LHCN-M2 (cell line): ENCODE data around the gene PHF21A. TPM values are rescaled to one million over a fixed set of nuclear protein-coding genes. Genes with fewer than 3 reads are reported as not detected.
"Not testable (repeated sequence)": the region's sequence is repeated elsewhere in the genome, so short reads cannot be mapped to it uniquely, and the experiment has no call there.

ENCODE experiments used
- DNase-seq: peaks from one replicate; pipeline ENCODE4 v3.0.0-alpha.2; 2012; ENCODE audit warnings: low read depth
- total RNA-seq: library from RNA; depleted of rRNA; stranded (reverse); fragments of >200 nt; gene quantifications from 2 replicates; pipeline ENCODE4 v1.2.3, GENCODE V29; 2014

The PHF21A gene
- total RNA-seq, 1 experiment from 2014 or later = 10.7 TPM

DNA sequence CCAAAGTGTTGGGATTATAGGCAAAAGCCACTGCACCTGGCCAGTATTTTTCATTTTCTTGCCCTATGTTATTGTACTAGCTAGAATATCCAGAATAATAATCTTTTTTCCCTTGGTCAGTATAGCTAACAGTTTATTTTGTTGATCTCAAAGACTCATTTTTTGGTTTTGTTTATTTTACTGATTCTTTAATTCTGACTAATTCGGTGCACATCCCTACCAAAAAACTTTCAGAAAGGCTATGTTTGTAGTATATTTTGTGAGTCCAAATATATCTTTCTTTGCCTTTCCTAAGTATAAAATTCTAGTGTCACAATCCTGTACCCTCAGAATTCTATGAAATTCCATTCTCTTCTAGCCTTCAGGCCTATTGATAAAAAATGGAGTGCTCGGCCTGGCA is 84.3 kb downstream of the PHF21A start:
- no peak for DNase-seq

DNA sequence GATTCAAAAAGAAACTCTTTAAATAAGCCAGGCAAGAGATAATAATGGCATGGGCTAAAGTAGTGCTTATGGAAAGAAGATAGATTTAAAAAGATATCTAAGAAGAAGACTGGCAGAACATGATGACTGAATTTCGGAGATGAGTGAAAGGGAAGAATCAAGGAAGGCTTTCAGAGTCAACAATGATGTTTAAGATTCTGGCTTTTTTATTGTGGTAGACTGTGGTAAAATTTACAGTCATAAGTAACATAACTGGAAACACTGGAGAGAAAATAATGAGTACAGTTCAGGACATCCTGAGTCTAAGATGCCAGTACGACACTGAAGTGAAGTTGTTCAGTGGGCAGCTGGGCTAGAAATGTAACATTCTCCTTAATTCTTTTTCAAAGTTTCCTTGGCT is 85.2 kb downstream of the PHF21A start:
- DNase-seq = no peak

- no peak for DNase-seq
Observed at GRCh38 chr11:46034041-46034440, 87.2 kb downstream of the PHF21A start.

DNA sequence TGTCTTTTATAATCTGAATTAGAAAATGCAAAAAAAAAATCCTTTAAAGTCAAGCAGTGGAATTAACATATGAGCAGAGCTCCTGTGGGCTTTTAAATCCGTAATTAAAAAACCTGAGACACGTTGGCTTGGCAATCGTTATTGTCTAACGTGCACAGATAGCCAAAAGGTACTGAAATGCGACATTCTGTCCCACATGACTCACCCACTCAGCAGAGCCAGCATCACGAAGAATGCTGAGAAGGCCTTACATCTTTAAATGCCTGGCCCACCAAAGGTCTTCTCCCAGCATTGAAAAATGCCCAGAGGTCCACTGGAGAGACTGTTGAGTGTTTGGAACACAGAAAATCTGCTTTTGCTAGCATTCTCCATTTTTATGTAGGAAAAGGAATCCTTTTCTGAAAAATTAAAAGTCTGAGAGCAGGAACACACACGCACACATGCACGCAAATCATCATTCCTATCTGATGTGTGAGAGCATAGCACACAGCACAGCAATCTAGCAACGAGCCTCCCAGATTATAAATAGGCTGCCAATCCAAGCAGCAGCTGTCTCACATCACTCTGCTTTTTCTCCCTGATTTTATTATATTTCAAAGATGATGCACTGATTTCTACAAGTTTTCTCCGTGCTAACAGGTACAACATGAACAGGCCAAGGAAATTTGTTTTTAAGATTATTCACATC is 94.5 kb downstream of the PHF21A start:
- peak; percentile 81 for DNase-seq

DNA sequence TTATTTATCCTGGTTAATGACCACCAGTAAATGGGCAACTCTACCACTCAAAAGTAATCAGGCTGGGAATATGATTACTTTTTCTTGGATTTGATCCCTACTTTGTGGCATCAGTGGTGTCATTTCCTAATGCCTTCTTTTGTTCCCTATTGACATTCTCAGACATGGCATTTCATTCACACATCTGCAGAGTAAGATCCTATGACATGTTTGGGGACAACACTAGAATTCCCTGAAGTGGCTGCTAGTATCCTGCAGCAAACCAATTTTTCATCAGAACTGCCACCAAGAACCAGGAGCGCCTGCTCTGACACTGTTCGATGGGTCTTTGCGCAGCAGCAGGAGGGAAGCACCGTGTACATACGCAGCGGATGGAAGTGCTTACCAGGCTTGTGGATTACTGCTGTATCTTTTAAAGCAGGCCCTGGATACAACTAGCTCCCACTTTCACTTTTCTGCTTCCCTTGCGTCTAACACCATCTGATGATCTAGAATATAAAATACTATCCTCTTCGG is 101.1 kb downstream of the PHF21A start:
- DNase-seq = no peak

DNA sequence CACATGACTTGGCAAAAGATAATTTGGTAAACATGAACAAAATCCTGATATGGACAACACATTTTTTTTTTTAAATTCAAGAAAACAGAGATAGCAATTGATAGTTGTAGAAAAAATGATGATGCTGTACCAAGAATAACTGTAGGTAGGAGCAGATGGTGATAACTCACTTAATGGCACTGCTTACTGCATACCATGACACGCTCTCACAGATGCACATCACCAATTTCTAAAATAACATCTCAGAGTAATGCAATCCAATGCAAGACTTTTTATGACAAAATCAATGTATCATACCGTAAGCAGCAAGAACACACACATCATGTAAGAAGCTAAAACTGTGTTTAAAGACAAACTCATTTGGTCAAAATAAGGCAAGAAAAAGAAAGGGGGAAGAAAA is 102.6 kb downstream of the PHF21A start:
- DNase-seq = no peak

- no peak for DNase-seq
Observed at GRCh38 chr11:46017341-46017740, 103.9 kb downstream of the PHF21A start.

DNA sequence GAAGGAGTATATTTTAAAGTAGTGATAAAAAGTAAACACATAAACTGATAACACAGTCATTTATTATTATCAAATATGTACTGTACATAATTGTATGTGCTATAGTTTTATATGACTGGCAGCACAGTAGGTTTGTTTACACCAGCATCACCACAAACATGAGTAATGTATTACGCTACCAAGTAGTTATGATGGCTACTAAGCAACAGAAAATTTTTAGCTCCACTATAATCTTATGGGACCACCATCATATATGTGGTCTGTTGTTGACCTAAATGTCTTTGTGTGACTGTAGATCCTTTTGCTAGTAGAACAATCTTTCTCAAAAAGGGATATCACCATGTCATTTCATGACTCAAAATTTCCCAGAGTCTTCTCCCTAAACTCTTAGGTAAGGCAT is 105.3 kb downstream of the PHF21A start:
- DNase-seq = peak; percentile 12

- not testable (repeated sequence) for DNase-seq
Observed at GRCh38 chr11:46014168-46014567, 107.1 kb downstream of the PHF21A start.

- no peak for DNase-seq
Observed at GRCh38 chr11:46012185-46012584, 109.1 kb downstream of the PHF21A start.

- DNase-seq = no peak
Observed at GRCh38 chr11:46010100-46010499, 111.2 kb downstream of the PHF21A start.

DNA sequence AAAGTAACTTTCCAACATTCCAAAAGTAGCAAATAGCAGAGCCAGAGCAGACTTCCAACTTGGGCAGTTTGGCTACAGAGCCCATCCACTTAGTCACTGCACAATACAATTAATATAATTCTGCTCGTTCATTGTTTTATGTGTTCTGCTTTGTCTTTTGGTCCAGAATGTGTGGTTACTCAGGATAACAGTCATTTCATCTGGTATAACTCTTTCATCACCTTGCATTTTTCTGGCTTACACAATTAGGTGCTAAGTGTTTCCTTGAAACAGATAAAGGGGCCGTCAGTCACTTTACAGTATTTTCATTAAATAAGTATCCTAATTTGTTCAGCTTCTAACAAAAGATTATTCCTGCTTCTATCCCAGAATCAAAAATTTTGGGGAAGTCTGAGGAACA is 111.6 kb downstream of the PHF21A start:
- DNase-seq = no peak

DNA sequence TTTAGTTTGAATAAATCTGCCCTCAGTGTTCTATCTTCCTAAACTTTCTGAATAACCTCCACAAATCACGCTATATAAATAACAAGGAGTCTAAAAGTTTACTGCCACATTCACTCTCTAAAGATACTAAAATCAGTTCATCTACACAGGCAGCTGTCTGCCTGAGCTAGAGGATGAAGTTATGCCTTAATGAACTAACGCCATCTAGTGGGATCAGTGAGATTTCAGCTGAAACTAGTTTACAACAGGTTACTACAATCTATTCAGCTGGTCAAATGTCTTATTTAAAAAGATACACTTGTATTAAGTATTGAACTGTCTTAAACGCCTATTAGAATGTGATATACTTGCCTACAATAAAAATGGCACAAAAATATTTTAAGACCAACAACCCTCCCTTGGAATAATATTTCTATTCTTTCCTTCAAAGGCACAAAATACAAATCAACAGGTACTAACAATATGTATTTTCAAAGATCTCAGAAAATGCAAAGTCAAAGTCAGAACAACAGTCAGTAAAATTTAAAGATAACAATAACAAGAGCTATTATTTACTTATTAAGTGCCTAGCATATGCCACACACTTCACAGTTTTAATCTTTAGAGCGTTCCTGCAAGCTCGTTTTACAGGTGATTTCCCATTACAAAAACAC is 114.7 kb downstream of the PHF21A start:
- peak; percentile 71 for DNase-seq

DNA sequence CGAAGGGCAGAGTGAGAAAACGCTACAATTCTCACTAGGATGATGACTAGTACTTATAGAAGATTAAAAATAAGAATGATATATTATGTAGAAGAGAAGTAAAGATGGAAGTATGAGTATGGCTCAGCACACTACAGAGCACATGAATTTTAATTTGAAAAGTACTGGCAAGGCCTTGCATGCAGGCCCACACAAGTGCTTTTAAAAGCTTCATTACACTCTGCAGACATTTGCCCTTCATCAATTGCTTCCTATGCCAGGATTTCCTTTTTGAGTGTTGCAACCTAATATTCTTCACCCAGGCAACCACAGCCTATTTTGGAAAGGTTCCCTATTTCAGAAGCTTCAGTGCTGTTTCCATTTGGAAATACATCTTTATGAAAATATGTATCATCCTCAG is 117.7 kb downstream of the PHF21A start:
- DNase-seq = peak; percentile 54

DNA sequence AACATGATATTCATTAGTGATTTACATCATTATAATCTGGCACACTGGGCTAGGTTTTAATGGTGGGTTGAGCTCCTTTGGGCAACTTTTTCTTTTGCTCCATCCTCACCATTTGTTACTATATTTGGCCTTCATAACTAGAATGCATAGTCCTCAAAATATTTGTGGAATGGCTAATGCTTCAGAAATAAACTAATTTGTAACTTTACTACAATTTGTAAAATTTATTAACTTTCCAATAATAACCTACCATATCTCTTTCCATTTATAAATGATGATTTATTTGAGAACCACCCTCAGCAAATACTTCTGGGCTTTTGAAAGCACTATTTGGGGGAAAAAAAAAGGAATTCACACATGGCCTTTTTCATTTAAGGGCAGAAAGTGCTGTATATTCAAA is 119.1 kb downstream of the PHF21A start:
- no peak for DNase-seq

DNA sequence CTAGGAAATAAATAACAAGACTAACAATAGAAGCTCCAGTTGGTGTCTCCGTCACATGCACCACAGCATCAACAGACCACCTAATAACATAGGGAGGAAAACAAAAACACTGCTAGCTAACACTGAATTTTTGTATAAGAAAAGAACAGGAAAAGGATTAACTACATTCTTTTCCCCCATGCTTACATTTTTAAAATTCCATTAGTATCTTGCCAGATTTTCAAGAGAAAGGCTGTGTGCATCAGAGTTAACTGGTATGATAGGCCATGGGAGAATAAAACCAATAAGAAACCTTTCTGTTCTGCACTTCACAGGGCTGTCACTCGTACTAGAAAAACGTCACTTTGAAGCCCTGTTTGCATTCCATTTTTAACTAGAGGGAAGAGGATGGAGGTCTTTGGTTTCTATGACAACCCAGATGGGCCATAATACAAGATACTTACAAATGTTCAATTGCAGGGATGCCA is 119.8 kb downstream of the PHF21A start:
- peak; percentile 29 for DNase-seq

GRCh38 chr11:45997599-45997998 is 123.7 kb downstream of the PHF21A start:
- no peak for DNase-seq

- DNase-seq = no peak
Observed at GRCh38 chr11:45995342-45995734, 125.9 kb downstream of the PHF21A start.

DNA sequence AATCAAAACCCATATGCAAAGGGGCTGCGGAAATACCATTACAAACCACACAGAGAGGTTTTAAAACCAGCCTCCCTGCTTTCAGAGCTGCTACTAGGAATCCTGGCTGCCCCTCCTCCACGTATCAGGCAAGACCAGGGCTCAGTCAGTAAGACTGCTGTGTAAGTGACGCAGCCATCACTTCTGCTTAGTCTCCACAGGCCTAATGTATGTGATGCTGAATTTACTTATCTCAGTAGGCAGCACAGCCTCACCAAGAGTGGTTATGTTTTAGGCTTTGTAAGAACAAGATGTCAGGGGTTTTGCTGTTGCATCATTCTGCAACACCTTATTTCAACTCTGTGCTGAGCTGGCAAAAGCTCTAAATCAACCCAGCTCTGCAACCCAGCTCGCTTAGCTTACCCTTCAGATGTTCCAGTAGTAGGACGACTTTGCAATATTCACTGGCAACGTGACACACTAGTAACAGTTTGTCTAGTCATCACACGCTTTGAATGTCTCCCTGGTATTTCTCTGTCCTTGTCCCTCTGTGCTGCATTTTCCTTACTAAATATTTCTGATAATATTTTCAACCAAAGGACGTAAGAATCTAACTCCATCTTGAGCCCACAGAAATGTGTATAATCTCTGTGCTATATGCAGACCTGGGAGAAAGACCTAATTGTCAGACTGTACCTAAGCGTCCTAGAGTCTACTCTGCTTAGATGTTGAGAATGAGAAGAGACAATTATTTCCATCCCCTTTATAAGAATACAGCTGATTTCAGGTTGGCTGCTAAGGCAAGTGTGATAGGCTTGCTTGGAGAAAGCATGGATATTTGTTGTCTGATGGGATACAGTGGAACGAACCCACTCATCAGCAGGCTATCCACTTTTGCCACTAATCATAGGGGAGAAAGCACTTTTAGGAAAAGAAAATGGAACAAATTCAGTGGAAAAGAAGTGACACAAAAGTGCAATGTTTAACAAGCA is 126.6 kb downstream of the PHF21A start:
- no peak for DNase-seq

- no peak for DNase-seq
Observed at GRCh38 chr11:45993531-45994001, 127.7 kb downstream of the PHF21A start.

DNA sequence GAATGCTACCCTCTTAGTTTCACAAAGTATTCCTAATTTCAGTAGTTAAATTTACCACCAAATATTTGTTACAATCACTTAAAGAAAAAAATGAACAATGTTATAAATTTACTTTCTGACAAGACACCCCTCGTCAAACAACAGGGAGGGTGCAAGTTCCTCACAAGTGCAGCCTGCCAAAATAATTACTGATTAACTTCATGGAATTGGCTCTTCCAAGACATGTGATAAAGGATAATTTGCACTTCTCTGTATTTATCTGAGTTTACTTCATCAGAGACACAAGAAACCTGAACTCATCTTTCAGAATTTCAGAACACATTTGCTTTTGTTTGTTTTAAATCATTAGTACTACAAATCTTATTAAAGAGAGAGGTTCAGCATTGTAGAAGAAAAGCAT is 132.3 kb downstream of the PHF21A start:
- no peak for DNase-seq

GRCh38 chr11:45985212-45985611 is 136.0 kb downstream of the PHF21A start:
- no peak for DNase-seq
